Measurements from ENCODE around the gene PARP11.
"Not testable (repeated sequence)": the region's sequence is repeated elsewhere in the genome, so short reads cannot be mapped to it uniquely, and the experiment has no call there.

PARP11 gene

GRCh38 chr12:3882406-3882805 lies 9.2 kb upstream of the PARP11 start:
- no peak for DNase-seq

- no peak for DNase-seq
Observed at GRCh38 chr12:3881281-3881950, 8.2 kb upstream of the PARP11 start.

GRCh38 chr12:3879846-3880245 lies 6.6 kb upstream of the PARP11 start:
- DNase-seq: no peak

GRCh38 chr12:3871356-3871755 lies 1.8 kb downstream of the PARP11 start:
- DNase-seq: peak; percentile 44

GRCh38 chr12:3869865-3870264 lies 3.3 kb downstream of the PARP11 start:
- DNase-seq: peak; percentile 58

- no peak for DNase-seq
Observed at GRCh38 chr12:3869433-3869832, 3.8 kb downstream of the PARP11 start.

GRCh38 chr12:3863756-3864155 lies 9.4 kb downstream of the PARP11 start:
- no peak for DNase-seq

GRCh38 chr12:3842517-3842916 lies 30.7 kb downstream of the PARP11 start:
- no peak for DNase-seq

- DNase-seq: no peak
Observed at GRCh38 chr12:3841783-3842182, 31.4 kb downstream of the PARP11 start.

GRCh38 chr12:3840833-3841232 lies 32.4 kb downstream of the PARP11 start:
- DNase-seq: not testable (repeated sequence)

GRCh38 chr12:3839745-3840144 lies 33.5 kb downstream of the PARP11 start:
- not testable (repeated sequence) for DNase-seq

GRCh38 chr12:3838701-3839548 lies 34.3 kb downstream of the PARP11 start:
- DNase-seq: peak; percentile 20

GRCh38 chr12:3838076-3838475 lies 35.1 kb downstream of the PARP11 start:
- DNase-seq: no peak

GRCh38 chr12:3837049-3837448 lies 36.1 kb downstream of the PARP11 start:
- no peak for DNase-seq

- no peak for DNase-seq
Observed at GRCh38 chr12:3836641-3837040, 36.6 kb downstream of the PARP11 start.

GRCh38 chr12:3835914-3836313 lies 37.3 kb downstream of the PARP11 start:
- no peak for DNase-seq

GRCh38 chr12:3834774-3835173 lies 38.4 kb downstream of the PARP11 start:
- DNase-seq: no peak

- DNase-seq: no peak
Observed at GRCh38 chr12:3833670-3834310, 39.4 kb downstream of the PARP11 start.

- DNase-seq: no peak
Observed at GRCh38 chr12:3832738-3833137, 40.5 kb downstream of the PARP11 start.

GRCh38 chr12:3828888-3829287 lies 44.3 kb downstream of the PARP11 start:
- DNase-seq: no peak

GRCh38 chr12:3827301-3828000 lies 45.7 kb downstream of the PARP11 start:
- no peak for DNase-seq

- DNase-seq: no peak
Observed at GRCh38 chr12:3821441-3821840, 51.8 kb downstream of the PARP11 start.

- DNase-seq: no peak
Observed at GRCh38 chr12:3820122-3820521, 53.1 kb downstream of the PARP11 start.

All from CD4-positive, alpha-beta T cell treated with Interleukin-17A for 1 hour (primary cell).